HCT116 (cell line): ENCODE results near the gene C4orf50.

Source experiments
- CTCF ChIP-seq, 3 experiments: fragments of 200-600 bp in 1 of 3; sonication (generic) in 1 of 3; IDR thresholded peaks in 2 of 3; conservative IDR thresholded peaks in 1 of 3; 2 replicates each; pipeline ENCODE4 v1.5.1; 2012 to 2017; ENCODE audit warnings: low read depth in 2 of 3, low read length in 2 of 3, antibody characterized with exemption in 1 of 3, borderline replicate concordance in 1 of 3, control low read depth in 1 of 3, mild to moderate bottlenecking in 1 of 3, mixed read lengths in 1 of 3, mixed run types in 1 of 3, moderate library complexity in 1 of 3; ENCODE audit not compliant: insufficient read depth in 1 of 3
- EZH2 ChIP-seq: fragments of 200-600 bp; sonication (generic); IDR thresholded peaks from 2 replicates; pipeline ENCODE4 v1.6.1; 2017; ENCODE audit warnings: antibody characterized with exemption, mixed run types
- EZH2phosphoT487 ChIP-seq: fragments of 200-600 bp; IDR thresholded peaks from 2 replicates; pipeline ENCODE4 v1.6.1; 2018; ENCODE audit warnings: antibody characterized with exemption, borderline replicate concordance
- POLR2AphosphoS5 ChIP-seq: IDR thresholded peaks from 2 replicates; pipeline ENCODE4 v1.6.1; 2011; ENCODE audit warnings: mild to moderate bottlenecking, low read depth, low read length, moderate library complexity
- YY1 ChIP-seq: IDR thresholded peaks from 2 replicates; pipeline ENCODE4 v1.6.1; 2011; ENCODE audit warnings: low read length, low read depth, moderate library complexity, mild to moderate bottlenecking; ENCODE audit not compliant: insufficient replicate concordance; ENCODE audit errors: extremely low read depth
- ZFX ChIP-seq: fragments of 450-650 bp; IDR thresholded peaks from 2 replicates; pipeline ENCODE4 v1.6.1; 2017

DNA sequence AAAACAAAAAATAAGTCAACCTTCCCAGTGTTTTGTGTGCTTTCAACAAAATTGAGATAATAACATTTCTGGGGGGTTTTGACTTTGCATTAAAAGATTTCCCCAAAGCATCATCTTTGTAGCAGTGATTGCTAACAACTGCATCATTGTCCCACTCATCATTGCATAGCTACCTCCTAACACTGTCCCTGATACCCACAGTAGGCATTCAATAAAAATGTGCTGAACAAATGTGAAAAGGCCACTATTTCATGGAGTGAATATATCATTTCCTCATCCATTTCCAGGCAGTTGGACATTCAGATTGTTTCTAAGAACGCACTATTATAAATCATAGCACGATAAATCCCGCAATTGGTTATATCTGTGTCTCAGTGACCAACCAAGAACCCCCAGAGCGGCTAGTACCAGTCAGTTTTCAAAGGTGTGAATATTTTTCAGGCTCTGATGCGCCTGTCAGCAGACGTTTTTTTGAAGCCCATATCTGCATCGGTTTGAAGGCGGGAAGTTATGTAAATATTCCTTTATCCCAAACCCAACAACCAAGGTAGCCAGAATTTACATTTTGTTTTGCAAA lies 89.3 kb downstream of the C4orf50 start:
- TF ChIP-seq CTCF (IDR thresholded peaks at IDR 0.05 in 2 of 3, conservative IDR thresholded peaks at IDR 0.05 in 1 of 3; ENCODE audit: borderline replicate concordance in 1 of 3, insufficient read depth in 1 of 3, low read depth in 2 of 3, low read length in 2 of 3) (no peak), EZH2 (no peak), ZFX (no peak), POLR2AphosphoS5 (no peak), EZH2phosphoT487 (no peak), YY1 (no peak)
